SIG-M5 (cell line): Measurements from ENCODE around the gene ATN1.

Experiments
- DNase-seq: peaks from one replicate; lab custom pipeline; 2025; lab: John Stamatoyannopoulos, UW

The ATN1 gene

GRCh38 chr12:6975297-6976032 lies 47.7 kb downstream of the ATN1 start:
- DNase-seq, result no peak

- DNase-seq, result no peak
Measured at GRCh38 chr12:6977653-6978052, 49.9 kb downstream of the ATN1 start.

GRCh38 chr12:6978188-6978587 lies 50.4 kb downstream of the ATN1 start:
- no peak for DNase-seq

GRCh38 chr12:6978611-6979011 lies 50.9 kb downstream of the ATN1 start:
- DNase-seq, result no peak

GRCh38 chr12:6979021-6979420 lies 51.3 kb downstream of the ATN1 start:
- DNase-seq, result no peak

DNA sequence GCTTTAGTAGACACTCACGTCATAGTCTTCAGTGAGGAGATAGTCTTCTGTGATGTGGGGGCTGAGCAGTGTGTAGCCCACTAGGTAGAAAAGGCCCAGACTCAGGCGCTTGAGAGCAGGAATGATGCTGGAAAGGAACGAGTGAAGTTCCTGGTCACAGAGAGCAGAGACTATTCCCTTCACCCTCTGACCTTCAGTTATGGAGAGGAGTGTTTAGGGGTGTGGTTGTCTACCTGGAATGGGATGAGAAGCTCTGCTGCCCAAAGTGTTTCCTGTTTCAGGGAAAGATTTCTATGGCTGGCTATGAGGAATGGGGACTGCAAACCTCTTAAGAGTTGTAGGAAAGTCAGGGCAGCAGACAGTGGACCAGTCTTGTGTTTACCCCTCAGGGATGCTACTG lies 51.7 kb downstream of the ATN1 start:
- DNase-seq, result no peak

GRCh38 chr12:6980075-6980474 lies 52.3 kb downstream of the ATN1 start:
- no peak for DNase-seq

DNA sequence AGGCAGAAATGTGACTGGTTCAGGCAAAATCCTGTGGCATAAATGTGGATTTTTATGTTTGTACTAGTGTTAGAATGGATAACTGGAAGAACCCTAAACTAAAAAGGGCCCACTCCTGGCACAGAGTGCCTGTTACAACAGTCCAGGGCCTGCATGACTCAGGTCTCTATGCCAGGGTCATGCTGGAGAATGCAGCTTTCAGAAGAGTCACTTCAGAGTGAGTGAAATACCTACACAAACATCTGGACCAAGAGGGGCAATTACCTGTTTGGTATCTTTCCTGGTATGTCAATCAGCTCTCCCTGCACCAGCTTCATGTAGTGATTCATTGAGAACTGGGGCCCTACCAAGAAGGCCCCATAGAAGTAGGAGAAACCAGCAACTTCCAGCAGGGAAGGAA lies 53.0 kb downstream of the ATN1 start:
- no peak for DNase-seq

DNA sequence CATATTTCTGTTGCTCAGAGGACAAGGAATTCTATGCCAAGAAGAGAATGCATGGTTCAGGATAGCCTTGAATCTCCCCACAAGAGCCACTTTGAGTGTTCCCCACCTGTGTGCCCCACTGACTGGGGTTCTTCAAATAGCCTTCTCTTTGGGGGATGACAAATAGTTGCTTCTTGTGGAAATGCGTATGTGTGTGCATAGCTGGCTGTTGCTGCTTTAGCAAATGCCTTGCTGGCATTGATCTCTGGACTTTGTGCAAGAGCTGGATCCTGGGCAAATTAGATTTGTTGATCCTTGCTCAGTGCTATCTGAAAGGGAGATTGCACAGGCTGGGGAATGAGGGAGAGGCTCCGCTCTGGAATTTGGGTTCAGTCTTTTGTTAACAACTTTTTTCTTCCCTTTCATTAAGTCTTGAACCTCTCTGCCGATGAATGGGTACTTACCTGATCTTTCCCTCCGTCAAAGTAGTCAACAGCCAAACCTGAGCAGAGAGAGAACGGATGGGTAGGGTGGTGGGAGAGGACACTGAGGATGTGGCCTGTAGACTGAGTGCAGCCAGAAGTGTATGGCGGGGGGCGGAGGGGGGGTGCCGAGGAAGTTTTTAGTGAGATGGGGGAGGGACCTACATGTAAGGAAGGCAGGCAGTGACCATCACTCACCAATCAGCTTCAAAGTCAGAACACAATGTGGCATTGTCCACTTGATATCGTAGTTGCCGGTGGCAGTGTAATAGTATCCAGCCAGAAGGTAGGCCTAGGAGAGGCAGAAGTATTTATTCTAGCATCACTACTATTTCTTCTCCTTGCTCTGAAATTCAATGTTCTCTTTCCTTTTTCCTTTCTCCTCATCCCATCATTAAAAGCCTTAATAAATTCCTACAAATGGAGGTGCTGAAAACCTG lies 53.6 kb downstream of the ATN1 start:
- no peak for DNase-seq

DNA sequence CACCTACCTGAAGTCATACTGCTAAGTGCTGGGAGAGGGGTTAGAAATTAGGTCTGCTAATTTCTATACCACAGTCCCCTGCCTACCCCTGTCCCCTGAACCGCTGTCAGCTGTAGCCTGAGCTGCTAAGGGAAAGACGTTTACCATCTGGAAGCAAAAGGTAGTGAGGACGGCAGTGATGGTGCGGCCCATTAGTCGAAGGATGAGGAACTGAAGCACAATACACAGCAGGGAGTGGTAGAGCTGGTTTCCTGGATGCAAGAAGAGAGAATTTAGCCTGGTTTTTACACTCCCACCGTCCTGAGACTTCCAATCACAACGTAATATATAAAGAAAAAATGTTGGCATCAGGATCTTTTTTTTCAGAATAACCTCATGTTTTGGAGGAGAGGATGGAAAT lies 54.8 kb downstream of the ATN1 start:
- no peak for DNase-seq

DNA sequence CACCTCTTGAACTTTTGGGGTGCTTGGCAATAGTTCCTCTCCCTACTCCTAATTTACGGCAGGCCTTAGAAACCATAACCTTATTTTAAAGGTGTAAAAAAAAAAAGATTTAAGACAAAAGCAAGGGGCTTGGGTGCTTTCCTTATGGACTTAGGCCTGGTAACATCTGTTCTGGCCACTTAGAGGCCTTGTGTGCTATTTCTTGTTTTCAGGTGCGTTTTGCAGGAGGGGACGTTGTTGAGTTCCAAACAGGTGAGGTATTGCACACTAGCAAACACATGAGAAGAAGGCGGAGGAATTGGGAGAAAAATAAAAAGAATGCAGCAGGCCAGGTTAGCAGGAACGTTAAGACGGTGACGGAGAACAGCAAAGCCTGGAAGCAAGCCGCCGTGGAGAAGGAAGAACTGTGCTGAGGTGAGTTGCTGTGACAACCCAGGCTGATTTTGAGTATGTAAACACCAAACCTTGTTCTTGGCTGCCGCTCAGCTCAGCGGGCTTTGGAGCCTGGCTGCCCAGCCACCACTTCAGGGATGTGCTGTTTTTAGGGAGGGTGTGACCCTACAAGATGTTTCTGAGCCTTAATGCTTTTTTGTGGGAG lies 60.3 kb downstream of the ATN1 start:
- DNase-seq, result no peak
